Stimulated activated CD4-positive, alpha-beta T cell treated with anti-CD3 and anti-CD28 coated beads, Interleukin-1b, Interleukin-23, amount 100 ng/mL, for 4 hours (primary cell): Measurements from ENCODE around the gene SPATA6L.

Experiments used
- DNase-seq, 2 donors: peaks; one replicate each; pipeline ENCODE4 v3.0.0-alpha.2; 2020; ENCODE audit warnings: low read depth in 2 of 2

Gene SPATA6L

GRCh38 chr9:4585135-4585534, 81.1 kb downstream of the SPATA6L start:
- no peak for DNase-seq

- DNase-seq, result no peak
Measured at GRCh38 chr9:4584636-4585035, 81.6 kb downstream of the SPATA6L start.

- DNase-seq, result no peak
Measured at GRCh38 chr9:4583001-4583400, 83.3 kb downstream of the SPATA6L start.

- DNase-seq, result no peak
Measured at GRCh38 chr9:4581861-4582565, 84.3 kb downstream of the SPATA6L start.

- no peak for DNase-seq
Measured at GRCh38 chr9:4581035-4581760, 85.1 kb downstream of the SPATA6L start.

GRCh38 chr9:4579001-4579400, 87.3 kb downstream of the SPATA6L start:
- DNase-seq, result no peak

- no peak for DNase-seq
Measured at GRCh38 chr9:4576448-4576847, 89.8 kb downstream of the SPATA6L start.

GRCh38 chr9:4575997-4576396, 90.3 kb downstream of the SPATA6L start:
- no peak for DNase-seq

- no peak for DNase-seq
Measured at GRCh38 chr9:4574657-4575243, 91.5 kb downstream of the SPATA6L start.

GRCh38 chr9:4573634-4574389, 92.5 kb downstream of the SPATA6L start:
- DNase-seq, result no peak

GRCh38 chr9:4573176-4573575, 93.1 kb downstream of the SPATA6L start:
- no peak for DNase-seq

GRCh38 chr9:4572184-4572826, 94.0 kb downstream of the SPATA6L start:
- no peak for DNase-seq

GRCh38 chr9:4569101-4569500, 97.2 kb downstream of the SPATA6L start:
- DNase-seq, result no peak

- no peak for DNase-seq
Measured at GRCh38 chr9:4567601-4568000, 98.7 kb downstream of the SPATA6L start.

- DNase-seq, result no peak
Measured at GRCh38 chr9:4566806-4567205, 99.5 kb downstream of the SPATA6L start.

- DNase-seq, result no peak
Measured at GRCh38 chr9:4563105-4563504, 103.2 kb downstream of the SPATA6L start.

- no peak for DNase-seq
Measured at GRCh38 chr9:4559261-4560182, 106.8 kb downstream of the SPATA6L start.

GRCh38 chr9:4558371-4558998, 107.8 kb downstream of the SPATA6L start:
- DNase-seq, result no peak

GRCh38 chr9:4555236-4555635, 111.0 kb downstream of the SPATA6L start:
- no peak for DNase-seq

- no peak for DNase-seq
Measured at GRCh38 chr9:4553951-4554381, 112.3 kb downstream of the SPATA6L start.
